Thyroid gland (tissue), 4 donors: Measurements from ENCODE around the gene AQP5. TPM values are rescaled to one million over a fixed set of nuclear protein-coding genes. Genes with fewer than 3 reads are reported as not detected.

Experiments
- DNase-seq, 2 donors: peaks; one replicate each; pipeline ENCODE4 v3.0.0-alpha.2; 2019
- H3K27ac ChIP-seq, 3 donors: fragments of 200-600 bp; sonication (generic); 1 replicate in 2 of 3; 2 replicates in 1 of 3; pipeline ENCODE4 v1.5.1; 2016 to 2019; ENCODE audit warnings: mild to moderate bottlenecking in 1 of 3, moderate library complexity in 1 of 3
- H3K27me3 ChIP-seq: fragments of 200-600 bp; sonication (generic); one replicate; pipeline ENCODE4 v1.5.1; 2019
- H3K36me3 ChIP-seq, 2 donors: fragments of 200-600 bp; sonication (generic); one replicate each; pipeline ENCODE4 v1.5.1; 2016 to 2019
- H3K4me1 ChIP-seq, 2 donors: fragments of 200-600 bp; sonication (generic); one replicate each; pipeline ENCODE4 v1.5.1; 2017 to 2019
- H3K4me3 ChIP-seq, 3 donors: fragments of 200-600 bp; sonication (generic); replicated peaks in 1 of 3; 1 replicate in 2 of 3; 2 replicates in 1 of 3; pipeline ENCODE4 v1.5.1; 2016; ENCODE audit warnings: mild to moderate bottlenecking in 1 of 3
- H3K9me3 ChIP-seq: fragments of 200-600 bp; sonication (generic); one replicate; pipeline ENCODE4 v1.5.1; 2017
- CTCF ChIP-seq, 6 experiments: fragments of 200-600 bp in 3 of 6; fragments of 450-650 bp in 3 of 6; sonication (generic) in 3 of 6; IDR thresholded peaks; one replicate each; pipeline ENCODE4 v1.5.1; 2016 to 2019; ENCODE audit warnings: antibody characterized with exemption in 6 of 6, mild to moderate bottlenecking in 2 of 6, inconsistent platforms in 1 of 6, moderate library complexity in 1 of 6
- POLR2A ChIP-seq, 2 donors: fragments of 450-650 bp; IDR thresholded peaks; one replicate each; pipeline ENCODE4 v1.6.1; 2017; ENCODE audit warnings: antibody characterized with exemption in 2 of 2, mild to moderate bottlenecking in 2 of 2, moderate library complexity in 1 of 2
- WGBS, 2 donors: methylation state at CpG; one replicate each; pipeline ENCODE4 v1.1.5; 2017; 5-methylcytosine and 5-hydroxymethylcytosine counted together
- intact Hi-C: fragments of 100-400 bp; cut with DNase I; formaldehyde crosslinking; loops from one replicate; pipeline ENCODE4 v1.15.1; 2023
- total RNA-seq, 4 donors: library from RNA; depleted of rRNA; stranded (reverse); fragments of >200 nt; gene quantifications; one replicate each; pipeline ENCODE4 v1.2.3, GENCODE V29; 2016

Gene AQP5
- total RNA-seq, 4 donors from 2014 or later: 1.1 to 3.5 (median 2.0) TPM; not detected in 1

DNA sequence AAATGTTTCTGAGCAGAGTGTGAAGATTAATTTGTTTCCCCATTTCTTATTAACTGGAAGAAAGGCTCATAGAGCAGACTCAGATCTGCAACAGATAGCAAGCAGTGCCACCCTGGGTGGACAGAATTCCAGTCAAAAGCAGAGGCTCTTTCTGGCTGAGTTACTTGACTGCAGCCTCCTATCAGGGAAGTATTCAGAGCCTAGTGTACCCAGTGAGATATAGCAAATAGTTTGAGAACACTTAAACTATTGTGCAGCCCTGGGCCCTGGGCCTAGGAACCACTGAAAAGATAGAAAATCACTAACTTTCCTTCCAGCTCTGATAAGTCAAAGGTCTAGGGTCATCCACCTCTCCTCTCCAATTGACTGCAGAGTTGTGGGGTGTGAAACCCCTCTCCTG is 22.4 kb upstream of the AQP5 start:
- TF ChIP-seq POLR2A (IDR thresholded peaks at IDR 0.05) (no peak), CTCF (IDR thresholded peaks at IDR 0.05) (no peak)
- peaks cover 8 to 17% of the 10 kb centered on the region in 2 donors for H3K4me1 ChIP-seq
- H3K4me3 ChIP-seq: no peak overlapping the region
- no peaks in the 10 kb centered on the region for H3K27me3 ChIP-seq
- H3K36me3 ChIP-seq: no peaks in the 10 kb centered on the region
- no peak for DNase-seq
- H3K9me3 ChIP-seq: no peaks in the 10 kb centered on the region
- intact Hi-C loops: no loop called here
- H3K27ac ChIP-seq: no peak overlapping the region

- DNase-seq: no peak
- Histone ChIP-seq H3K4me1 (peaks cover 8 to 17% of the 10 kb centered on the region in 2 donors), H3K36me3 (no peaks in the 10 kb centered on the region), H3K4me3 (no peak overlapping the region), H3K27ac (no peak overlapping the region), H3K9me3 (no peaks in the 10 kb centered on the region), H3K27me3 (no peaks in the 10 kb centered on the region)
- no peak for TF ChIP-seq POLR2A (IDR thresholded peaks at IDR 0.05)
- no peak for TF ChIP-seq CTCF (IDR thresholded peaks at IDR 0.05)
- intact Hi-C loops: no loop called here
- no CpG with 5 or more reads among the region's 1 CpG for WGBS, 2 donors
Measured at GRCh38 chr12:49939707-49940106, 22.0 kb upstream of the AQP5 start.

- Histone ChIP-seq H3K4me3 (no peak overlapping the region), H3K27ac (no peak overlapping the region), H3K9me3 (no peaks in the 10 kb centered on the region), H3K4me1 (peaks cover 8 to 25% of the 10 kb centered on the region in 2 donors), H3K27me3 (no peaks in the 10 kb centered on the region), H3K36me3 (no peaks in the 10 kb centered on the region)
- 73 to 77% methylated on average over 13 of the region's 13 CpGs for WGBS, 2 donors
- no peak for DNase-seq
- intact Hi-C loops: no loop called here
- TF ChIP-seq POLR2A (IDR thresholded peaks at IDR 0.05) (no peak), CTCF (IDR thresholded peaks at IDR 0.05) (no peak)
Measured at GRCh38 chr12:49941556-49942511, 19.8 kb upstream of the AQP5 start.

DNA sequence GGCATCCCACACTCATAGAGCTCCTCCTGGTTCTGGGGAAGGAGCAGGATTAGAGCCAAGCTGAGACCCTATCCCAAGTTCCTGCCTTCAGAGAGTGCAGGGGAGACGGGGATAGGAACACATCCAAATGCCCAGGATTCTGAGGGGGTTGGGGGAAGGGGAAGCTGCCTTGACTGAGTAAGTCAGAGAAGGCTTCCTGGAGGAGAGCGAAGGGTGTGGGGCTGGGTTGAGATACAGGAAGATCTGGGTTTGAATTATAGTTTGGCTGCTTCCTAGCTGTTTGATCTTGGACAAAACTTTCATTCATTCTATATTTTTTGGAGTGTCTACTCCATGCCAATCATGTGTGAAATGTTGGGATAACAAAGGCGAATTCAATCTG is 19.2 kb upstream of the AQP5 start:
- intact Hi-C loops: no loop called here
- Histone ChIP-seq H3K4me1 (peaks cover 8 to 25% of the 10 kb centered on the region in 2 donors), H3K36me3 (no peaks in the 10 kb centered on the region), H3K9me3 (no peaks in the 10 kb centered on the region), H3K27ac (peak overlapping the region in 1 of 3 donors; percentile 16), H3K4me3 (no peak overlapping the region), H3K27me3 (no peaks in the 10 kb centered on the region)
- no peak for DNase-seq
- TF ChIP-seq POLR2A (IDR thresholded peaks at IDR 0.05) (no peak), CTCF (IDR thresholded peaks at IDR 0.05) (no peak)
- WGBS, 2 donors: 79 to 83% methylated on average over 3 of the region's 3 CpGs

- Histone ChIP-seq H3K27me3 (no peaks in the 10 kb centered on the region), H3K4me1 (peaks cover 8 to 25% of the 10 kb centered on the region in 2 donors), H3K4me3 (no peak overlapping the region), H3K9me3 (no peaks in the 10 kb centered on the region), H3K36me3 (no peaks in the 10 kb centered on the region), H3K27ac (peak overlapping the region in 1 of 3 donors; percentile 16)
- 42 to 56% methylated on average over 10 to 13 of the region's 14 CpGs for WGBS, 2 donors
- intact Hi-C loops: no loop called here
- DNase-seq: peak; percentile 57 to 58
- no peak for TF ChIP-seq CTCF (IDR thresholded peaks at IDR 0.05)
- TF ChIP-seq POLR2A (IDR thresholded peaks at IDR 0.05): no peak
Measured at GRCh38 chr12:49942921-49943624, 18.6 kb upstream of the AQP5 start.
